GM21717 (cell line): Measurements from ENCODE around the gene SLC17A9.

Experiments
- ATAC-seq: cut with Tn5 transposase; IDR thresholded peaks from one replicate; pipeline ENCODE4 v1.9.1; 2021; ENCODE audit warnings: mild to moderate bottlenecking, moderate library complexity; ENCODE audit not compliant: unreplicated experiment

Gene SLC17A9

GRCh38 chr20:62952373-62952967 lies at the start of gene SLC17A9:
Gene SLC17A9, plus strand, starts transcription at chr20:62952709. Its CDS starts 122 bp downstream, at chr20:62952831.
- ATAC-seq = peak; percentile 53

GRCh38 chr20:62902926-62903615 lies 49.4 kb upstream of the SLC17A9 start:
- ATAC-seq = no peak

GRCh38 chr20:62905536-62906117 lies 46.9 kb upstream of the SLC17A9 start:
- no peak for ATAC-seq

GRCh38 chr20:62906209-62906608 lies 46.3 kb upstream of the SLC17A9 start:
- no peak for ATAC-seq

- no peak for ATAC-seq
Observed at GRCh38 chr20:62906647-62907375, 45.7 kb upstream of the SLC17A9 start.

- no peak for ATAC-seq
Observed at GRCh38 chr20:62907384-62908317, 44.9 kb upstream of the SLC17A9 start.

DNA sequence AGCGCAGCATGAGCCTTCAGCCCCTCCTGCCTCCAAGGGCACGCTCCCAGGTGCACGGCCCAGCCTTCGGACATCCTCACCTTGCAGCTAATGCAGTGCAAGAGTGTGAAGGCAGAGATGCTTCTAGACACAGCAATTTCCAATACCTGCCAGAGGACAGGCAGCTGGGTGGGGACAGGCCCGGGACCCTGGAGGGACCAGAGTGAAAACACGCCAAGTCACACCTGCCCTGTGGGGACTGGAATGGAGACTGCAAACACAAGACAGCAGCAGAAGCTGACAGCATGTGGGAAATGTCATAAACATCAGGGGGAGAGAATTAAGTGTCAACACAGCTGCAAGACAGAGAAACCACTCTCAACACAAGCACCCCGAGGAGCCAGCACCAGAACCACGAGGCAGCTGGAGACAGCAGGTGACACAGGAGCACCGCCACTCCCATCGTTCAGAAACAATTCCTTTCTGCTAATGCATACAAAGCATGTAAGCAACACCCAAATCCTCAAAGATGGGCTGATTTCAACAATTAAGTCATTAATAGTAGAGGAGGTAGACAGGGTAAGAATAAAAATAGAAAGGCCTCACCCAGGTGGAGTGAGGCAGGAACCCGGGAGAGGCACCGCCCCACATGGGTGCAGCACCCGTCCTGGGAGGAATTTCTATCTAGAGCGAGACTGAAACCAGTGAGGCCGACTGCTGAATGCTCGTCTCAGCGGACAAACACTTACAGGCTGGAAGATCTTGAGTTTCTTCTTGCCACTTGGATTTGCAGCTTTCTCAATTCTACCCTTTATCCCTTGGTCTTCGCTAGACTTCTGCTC lies 43.3 kb upstream of the SLC17A9 start:
- no peak for ATAC-seq

GRCh38 chr20:62910217-62910766 lies 42.2 kb upstream of the SLC17A9 start:
- ATAC-seq = no peak

- ATAC-seq = no peak
Observed at GRCh38 chr20:62910777-62911497, 41.6 kb upstream of the SLC17A9 start.

DNA sequence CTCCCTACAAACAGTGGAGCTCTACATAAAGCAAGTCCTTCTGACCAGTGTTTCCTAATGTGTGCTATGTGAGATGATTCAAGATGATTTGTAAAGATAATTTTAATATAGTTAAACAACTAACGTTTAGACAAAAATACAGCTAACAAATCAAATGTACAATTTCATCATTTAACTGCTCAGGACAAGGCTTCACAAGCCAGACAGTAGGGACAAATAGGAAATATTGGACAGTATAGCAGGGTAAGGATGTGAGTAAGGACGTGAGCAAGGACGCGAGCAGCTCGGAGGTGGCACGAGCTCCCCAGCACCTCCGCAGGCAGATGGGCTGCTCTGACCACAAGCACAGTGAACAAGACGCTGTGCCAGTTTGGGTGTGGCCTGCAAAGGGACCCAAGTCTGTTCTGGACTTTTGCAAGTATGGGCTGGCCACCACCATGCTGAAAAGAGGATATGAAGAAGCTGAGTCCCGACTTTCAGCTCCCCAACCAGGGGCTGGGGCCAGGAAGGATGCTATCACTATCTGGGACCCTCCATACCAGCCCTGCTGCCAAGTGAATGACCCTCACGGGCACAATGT lies 40.7 kb upstream of the SLC17A9 start:
- no peak for ATAC-seq

- no peak for ATAC-seq
Observed at GRCh38 chr20:62913043-62913630, 39.4 kb upstream of the SLC17A9 start.

GRCh38 chr20:62914436-62914835 lies 38.1 kb upstream of the SLC17A9 start:
- no peak for ATAC-seq

DNA sequence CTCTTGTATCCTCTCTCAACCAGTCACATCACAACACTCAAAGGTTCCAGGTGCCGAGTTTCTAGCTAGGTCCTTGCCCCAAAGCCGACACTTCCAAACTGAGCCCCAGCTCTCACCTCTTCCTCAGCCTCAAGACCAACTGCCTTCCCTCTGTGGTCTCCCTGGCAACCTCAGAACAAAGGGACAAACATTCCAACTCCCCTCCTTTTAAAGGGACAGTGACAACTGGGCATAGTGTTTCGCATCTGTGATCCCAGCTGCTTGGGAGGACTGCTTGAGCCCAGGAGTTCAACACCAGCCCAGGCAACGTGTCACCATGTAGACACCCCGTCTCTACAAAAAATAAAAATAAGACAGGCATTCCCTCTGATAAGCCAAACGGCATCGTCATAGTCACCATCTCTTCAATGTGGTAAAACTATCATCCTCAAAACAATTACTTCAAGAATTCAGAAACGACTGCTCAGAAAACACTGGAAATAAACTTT lies 37.5 kb upstream of the SLC17A9 start:
- ATAC-seq = no peak

DNA sequence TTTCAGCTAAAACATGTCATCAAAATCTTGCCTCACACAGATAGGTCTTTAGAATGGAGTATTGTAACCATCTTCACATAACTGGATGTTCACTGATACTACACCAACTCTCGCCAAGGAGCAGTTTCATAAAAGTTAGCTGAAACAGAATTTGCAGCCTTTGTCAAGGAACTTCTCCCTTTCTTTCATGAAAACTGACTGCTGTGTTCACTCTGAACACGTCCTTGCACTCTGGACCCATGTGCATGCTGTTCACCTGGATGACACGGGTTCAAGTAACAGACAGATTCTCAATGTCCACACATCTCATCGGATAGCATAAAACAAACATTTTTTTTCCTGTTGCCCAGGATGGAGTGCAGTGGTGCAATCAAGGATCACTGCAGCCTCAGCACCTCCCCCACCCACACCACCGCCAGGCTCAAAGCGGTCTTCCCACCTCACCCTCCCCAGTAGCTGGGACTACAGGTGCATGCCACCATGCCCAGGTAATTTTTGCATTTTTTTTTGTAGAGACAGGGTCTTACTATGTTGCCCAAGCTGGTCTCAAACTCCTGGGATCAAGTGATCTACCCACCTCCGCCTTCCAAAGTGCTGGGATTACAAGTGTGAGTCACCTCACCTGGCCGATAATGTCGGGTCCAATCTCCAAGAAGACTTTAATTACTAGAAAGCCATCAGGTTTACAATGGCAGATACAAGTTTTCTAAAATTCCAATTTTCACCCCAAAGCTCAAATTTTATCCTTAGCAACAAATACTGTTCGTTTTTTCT lies 35.6 kb upstream of the SLC17A9 start:
- no peak for ATAC-seq

DNA sequence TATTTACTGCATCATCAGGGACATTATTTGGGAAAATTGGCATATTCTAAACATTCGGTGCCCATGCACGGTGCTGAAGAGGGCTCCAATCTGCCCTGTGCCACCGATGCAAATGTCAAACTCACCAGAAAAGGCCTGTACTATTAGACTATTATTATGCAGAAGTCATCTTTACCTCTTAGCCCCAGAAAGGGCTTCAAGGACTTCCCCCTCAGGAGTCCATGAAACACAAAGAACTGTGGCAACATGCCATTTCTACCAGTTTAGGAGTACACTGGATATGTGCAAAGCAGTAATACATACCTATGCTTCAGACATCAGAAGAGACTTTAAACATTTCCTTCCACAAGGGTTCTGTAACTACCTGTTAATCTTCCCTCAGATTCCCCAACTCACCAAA lies 34.8 kb upstream of the SLC17A9 start:
- ATAC-seq = no peak

- no peak for ATAC-seq
Observed at GRCh38 chr20:62918147-62918546, 34.4 kb upstream of the SLC17A9 start.

DNA sequence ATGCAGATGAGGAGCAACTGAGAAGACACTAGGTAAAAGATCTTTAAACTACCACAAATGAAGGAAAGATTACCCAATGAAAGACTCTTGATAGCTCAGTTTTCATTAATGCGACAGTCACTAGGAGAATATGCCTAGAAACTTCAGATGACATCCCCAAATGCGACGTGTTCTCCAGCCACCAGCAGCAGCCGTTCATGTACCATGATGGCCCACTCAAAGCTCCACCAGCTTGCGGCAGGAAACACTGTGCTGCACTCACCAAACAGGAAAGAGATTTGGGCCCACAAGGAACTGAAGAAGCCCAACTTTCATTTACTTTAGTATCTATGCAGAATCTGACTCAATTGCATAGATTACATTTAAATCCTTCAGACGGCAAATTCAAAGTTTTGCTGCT lies 33.7 kb upstream of the SLC17A9 start:
- no peak for ATAC-seq
